PC-9 (cell line): ENCODE results near the gene THOC2.
"Not testable (repeated sequence)": the region's sequence is repeated elsewhere in the genome, so short reads cannot be mapped to it uniquely, and the experiment has no call there.

Experiments used
- EZH2 ChIP-seq: fragments of 200-600 bp; sonication (generic); IDR thresholded peaks from 2 replicates; pipeline ENCODE4 v1.8.0; 2017; ENCODE audit warnings: antibody characterized with exemption, low read depth
- TF ChIP-seq, protein P1 (sequence below): fragments of 200-600 bp; sonication (generic); conservative IDR thresholded peaks from 2 replicates; pipeline ENCODE4 v1.6.1; 2017; ENCODE audit warnings: mixed run types, antibody characterized with exemption, mild to moderate bottlenecking, moderate library complexity

DNA sequence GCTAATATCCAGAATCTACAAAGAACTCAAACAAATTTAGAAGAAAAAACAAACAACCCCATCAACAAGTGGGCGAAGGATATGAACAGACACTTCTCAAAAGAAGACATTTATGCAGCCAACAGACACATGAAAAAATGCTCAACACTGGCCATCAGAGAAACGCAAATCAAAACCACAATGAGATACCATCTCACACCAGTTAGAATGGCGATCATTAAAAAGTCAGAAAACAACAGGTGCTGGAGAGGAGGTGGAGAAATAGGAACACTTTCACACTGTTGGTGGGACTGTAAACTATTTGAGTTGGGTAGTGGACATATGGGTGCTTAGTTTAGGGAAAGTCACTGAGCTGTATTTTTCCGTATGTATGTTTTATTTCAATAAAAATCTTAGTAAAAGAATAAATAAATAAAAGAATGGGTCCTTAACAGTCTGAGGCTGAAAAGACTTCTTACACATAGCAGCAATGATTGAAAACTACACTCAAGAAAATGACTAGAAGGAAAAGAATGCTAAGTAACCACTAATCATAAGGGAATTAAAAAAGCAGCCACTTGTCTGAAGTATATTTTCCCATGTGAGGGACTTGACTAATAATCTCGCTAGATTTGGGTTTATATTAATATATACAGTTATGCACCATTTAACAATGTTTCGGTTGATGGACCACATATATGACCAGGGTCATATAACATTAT, 68.2 kb downstream of the THOC2 start:
- TF ChIP-seq, protein P1, sequence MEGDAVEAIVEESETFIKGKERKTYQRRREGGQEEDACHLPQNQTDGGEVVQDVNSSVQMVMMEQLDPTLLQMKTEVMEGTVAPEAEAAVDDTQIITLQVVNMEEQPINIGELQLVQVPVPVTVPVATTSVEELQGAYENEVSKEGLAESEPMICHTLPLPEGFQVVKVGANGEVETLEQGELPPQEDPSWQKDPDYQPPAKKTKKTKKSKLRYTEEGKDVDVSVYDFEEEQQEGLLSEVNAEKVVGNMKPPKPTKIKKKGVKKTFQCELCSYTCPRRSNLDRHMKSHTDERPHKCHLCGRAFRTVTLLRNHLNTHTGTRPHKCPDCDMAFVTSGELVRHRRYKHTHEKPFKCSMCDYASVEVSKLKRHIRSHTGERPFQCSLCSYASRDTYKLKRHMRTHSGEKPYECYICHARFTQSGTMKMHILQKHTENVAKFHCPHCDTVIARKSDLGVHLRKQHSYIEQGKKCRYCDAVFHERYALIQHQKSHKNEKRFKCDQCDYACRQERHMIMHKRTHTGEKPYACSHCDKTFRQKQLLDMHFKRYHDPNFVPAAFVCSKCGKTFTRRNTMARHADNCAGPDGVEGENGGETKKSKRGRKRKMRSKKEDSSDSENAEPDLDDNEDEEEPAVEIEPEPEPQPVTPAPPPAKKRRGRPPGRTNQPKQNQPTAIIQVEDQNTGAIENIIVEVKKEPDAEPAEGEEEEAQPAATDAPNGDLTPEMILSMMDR: not testable (repeated sequence)
- TF ChIP-seq EZH2: not testable (repeated sequence)
